ENCODE measurements around the gene SLC66A3. TPM values are rescaled to one million over a fixed set of nuclear protein-coding genes. Genes with fewer than 3 reads are reported as not detected.

Gene SLC66A3
- 20.4 TPM for polyA plus RNA-seq (2013, experiment 1 of 2; ENCODE audit: insufficient read length)
- polyA plus RNA-seq (2013, experiment 2 of 2; ENCODE audit: insufficient read length) = 21.7 TPM

GRCh38 chr2:11155381-11156035 is at the start of gene SLC66A3:
Gene SLC66A3 (plus strand): TSS chr2:11155467. CDS start chr2:11155547, 80 bp downstream.
- DNase-seq = no peak

GRCh38 chr2:11109002-11109401 is 46.3 kb upstream of the SLC66A3 start:
- DNase-seq = no peak

DNA sequence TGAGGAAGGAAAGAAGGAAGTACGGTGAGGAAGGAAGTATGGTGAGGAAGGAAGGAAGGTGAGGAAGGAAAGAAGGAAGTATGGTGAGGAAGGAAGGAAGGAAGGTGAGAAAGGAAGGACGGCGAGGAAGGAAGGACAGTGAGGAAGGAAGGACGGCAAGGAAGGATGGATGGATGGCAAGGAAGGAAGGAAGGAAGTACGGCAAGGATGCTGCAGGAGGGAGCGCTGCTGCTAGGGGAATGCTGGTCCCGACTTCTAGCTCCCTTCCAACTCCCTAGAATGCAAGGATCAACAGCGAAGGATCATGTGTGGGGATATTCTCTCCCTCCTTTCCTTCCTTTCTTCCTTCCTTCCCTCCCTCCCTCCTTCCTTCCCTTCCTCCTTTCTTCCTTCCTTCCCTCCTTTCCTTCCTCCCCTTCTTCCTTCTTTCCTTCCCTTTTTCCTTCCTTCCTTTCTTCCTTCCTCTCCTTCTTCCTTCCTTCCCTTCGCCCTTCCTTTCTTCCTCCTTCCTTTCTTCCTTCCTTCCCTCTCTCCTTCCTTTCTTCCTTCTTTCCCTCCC is 42.3 kb upstream of the SLC66A3 start:
- no peak for DNase-seq

DNA sequence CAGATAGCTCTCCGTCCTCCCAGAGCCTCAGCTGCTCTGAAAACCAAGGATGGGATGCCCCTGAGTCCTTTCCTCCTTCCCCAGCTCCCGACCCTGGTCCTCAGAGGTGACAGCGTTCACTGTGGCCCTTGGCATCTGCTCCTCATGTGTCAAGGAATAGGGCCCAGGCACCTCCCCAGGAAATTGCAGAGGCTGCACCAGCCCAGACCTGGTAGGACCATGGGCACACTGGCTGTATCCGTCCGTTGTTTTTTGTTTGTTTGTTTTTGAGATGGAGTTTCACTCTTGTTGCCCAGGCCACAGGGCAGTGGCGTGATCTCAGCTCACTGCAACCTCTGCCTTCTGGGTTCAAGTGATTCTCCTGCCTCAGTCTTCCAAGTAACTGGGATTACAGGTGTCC is 37.5 kb upstream of the SLC66A3 start:
- no peak for DNase-seq

- DNase-seq = no peak
These were observed 36.5 kb upstream of the SLC66A3 start for GRCh38 chr2:11118761-11119160.

GRCh38 chr2:11121099-11121822 is 34.0 kb upstream of the SLC66A3 start:
- peak; percentile 51 for DNase-seq

GRCh38 chr2:11121823-11122155 is 33.5 kb upstream of the SLC66A3 start:
- no peak for DNase-seq

GRCh38 chr2:11122380-11122779 is 32.9 kb upstream of the SLC66A3 start:
- no peak for DNase-seq

- DNase-seq = no peak
These were observed 32.1 kb upstream of the SLC66A3 start for GRCh38 chr2:11123001-11123809.

- DNase-seq = peak; percentile 34
These were observed 31.2 kb upstream of the SLC66A3 start for GRCh38 chr2:11123856-11124759.

DNA sequence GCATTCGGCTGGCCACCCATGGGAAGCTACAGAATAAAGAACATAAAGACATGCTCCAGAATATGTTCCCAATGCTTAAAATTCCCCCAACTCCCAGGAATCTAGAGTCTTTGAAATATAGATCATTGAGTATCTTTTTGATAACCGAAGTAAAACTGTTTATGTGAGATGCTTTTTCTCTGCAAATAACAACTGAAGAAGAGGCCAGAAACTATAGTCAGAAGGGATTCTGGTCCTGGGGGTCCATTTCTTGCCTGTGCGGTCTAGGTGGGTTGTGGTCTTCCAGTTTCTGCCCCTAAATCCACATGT is 30.6 kb upstream of the SLC66A3 start:
- DNase-seq = no peak

- DNase-seq = no peak
These were observed 27.5 kb upstream of the SLC66A3 start for GRCh38 chr2:11127761-11128160.

DNA sequence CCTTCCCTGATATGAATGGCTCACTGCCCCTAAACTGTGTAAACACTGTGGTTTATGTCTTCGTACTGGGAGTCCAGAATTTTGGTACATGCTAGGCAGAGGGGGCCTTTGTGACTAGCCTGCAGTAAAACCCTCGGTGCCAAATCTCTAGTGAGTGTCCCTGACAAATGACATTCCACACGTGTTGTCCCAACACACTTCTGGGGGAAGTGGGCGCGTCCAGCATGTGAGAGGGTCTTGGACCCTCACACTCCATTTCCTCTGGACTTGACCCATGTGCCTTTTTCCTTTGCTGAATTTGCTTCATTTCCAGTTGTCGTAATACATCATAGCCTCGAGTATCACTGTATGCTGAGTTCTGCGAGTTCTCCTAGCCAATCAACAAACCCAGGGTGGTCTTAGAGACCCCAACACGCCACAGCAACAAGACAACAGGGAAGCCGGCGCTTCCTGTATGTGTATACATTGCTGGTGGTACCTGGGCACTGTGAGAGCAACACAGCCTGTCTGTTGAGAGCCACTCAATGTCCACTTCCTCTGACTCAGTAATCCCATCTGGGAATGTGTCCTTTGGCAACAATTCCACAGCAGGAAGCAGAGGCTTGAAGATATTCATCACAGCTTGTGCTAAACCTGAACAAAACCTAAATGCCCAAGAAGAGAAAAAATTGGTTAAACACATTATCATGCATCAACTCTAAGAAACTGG is 26.9 kb upstream of the SLC66A3 start:
- peak; percentile 64 for DNase-seq

DNA sequence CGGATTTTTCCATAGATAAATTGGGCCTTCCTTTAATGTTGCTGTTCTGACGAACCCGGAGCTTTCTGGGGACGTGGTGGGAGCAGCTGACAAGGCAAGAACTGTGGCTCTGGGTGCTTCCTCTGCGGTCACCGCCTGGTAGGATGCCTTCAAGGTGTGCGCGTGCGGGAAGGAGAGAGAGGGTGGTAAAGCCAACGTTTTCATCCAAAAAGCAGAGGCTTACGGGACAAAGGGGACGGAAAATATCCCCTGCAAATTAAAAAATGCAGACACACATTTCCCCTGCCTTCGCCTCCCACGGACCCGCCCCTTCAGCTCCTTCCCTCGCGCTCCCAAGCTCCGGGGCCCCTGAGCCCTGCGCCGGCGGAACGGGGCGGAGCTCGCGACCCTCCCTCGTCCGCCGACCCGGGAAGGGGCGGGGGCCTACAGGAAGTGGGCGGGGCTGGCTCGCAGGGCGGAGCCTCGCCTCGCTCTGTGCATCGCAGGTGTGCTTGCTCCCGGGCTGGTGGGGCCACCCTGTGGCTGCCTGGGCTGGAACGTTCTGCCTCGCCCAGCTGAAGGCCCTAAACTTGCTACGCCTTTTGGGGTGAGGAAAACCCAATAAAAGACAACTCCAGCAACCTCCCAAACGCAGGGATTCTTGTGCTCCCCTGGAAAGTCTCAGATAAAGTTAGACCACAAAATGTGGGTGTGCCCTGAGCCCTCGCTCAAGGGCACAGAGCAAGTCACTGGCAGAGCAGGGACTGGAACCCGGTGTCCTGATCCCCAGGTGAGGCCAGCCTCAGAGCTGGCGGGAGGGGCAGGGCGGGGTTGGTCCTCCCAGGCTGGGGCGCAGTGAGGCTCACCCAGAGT is 25.4 kb upstream of the SLC66A3 start:
- DNase-seq = no peak

GRCh38 chr2:11131166-11131920 is 23.9 kb upstream of the SLC66A3 start:
- no peak for DNase-seq

- DNase-seq = no peak
These were observed 23.1 kb upstream of the SLC66A3 start for GRCh38 chr2:11132036-11132671.

DNA sequence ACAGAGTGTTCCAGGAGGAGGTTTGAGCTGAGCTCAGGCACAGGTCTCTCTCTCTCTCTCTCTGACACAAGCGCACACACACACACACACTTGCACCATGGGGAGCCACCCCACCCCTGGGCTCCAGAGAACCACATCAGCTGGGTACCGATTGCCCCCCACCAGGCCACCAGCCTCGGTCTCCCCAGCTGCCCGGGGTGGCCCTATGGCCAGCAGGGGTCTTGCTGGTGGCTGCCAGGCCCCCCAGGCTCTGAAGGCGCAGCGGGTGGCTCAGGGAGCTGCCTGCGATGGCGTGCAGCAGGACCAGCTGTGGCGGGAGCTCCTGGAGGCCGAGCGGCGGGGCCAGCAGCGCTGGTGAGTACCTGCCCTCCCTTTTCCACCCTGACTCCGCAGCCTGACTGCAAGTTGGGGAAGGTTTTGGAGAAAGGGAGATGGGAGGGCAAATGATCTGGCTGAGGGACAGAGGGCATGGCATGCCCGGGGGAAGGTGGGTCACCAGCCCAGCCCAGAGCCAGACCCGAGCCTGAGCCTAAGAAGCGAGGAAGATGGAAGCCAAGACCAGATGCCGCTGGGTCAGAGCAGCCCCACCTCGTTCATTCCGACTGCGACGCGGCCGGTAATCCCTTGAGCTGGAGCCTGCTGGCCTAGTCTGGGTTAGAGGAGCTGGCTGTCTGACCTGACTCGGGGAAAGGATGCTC is 21.9 kb upstream of the SLC66A3 start:
- DNase-seq = no peak

GRCh38 chr2:11133936-11134320 is 21.3 kb upstream of the SLC66A3 start:
- no peak for DNase-seq

DNA sequence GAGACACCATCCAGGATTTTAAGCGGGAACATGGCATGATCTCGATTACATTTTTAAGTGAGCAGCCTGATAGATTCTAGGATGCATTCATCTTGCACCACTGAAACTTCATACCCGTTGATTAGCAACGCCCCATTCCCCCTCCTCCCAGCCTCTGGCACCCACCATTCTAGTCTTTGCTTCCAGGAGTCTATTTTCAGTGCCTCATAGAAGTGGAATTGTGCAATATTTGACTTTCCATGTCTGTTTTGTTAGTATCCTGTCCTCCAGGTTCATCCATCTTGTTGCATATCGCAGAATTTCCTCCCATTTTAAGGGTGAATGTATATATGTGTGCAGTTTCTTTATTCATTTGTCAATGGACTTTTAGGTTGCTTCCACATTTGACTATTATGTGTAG is 20.9 kb upstream of the SLC66A3 start:
- no peak for DNase-seq
